Endothelial cell of umbilical vein (primary cell): Measurements from ENCODE around the gene TMEM214. TPM values are rescaled to one million over a fixed set of nuclear protein-coding genes. Genes with fewer than 3 reads are reported as not detected.

ENCODE experiments used
- BruUV-seq: library from RNA; stranded (reverse); fragments of 400-500 nt; replicated peaks from 2 replicates; lab custom pipeline; 2021; lab: Mats Ljungman, UMichigan
- CTCF ChIA-PET: fragments of 300-600, 350-600 bp; sonication (Branson Sonifier 250); formaldehyde crosslinking; loops from one replicate; lab custom pipeline; 2021; ENCODE audit warnings: antibody characterized with exemption, inconsistent platforms; lab: Charles Lee
- POLR2A ChIA-PET: fragments of 300-600, 350-600 bp; sonication (Branson Sonifier 250); formaldehyde crosslinking; loops from one replicate; lab custom pipeline; 2021; ENCODE audit warnings: antibody characterized with exemption, inconsistent platforms; lab: Charles Lee
- DNase-seq: peaks from one replicate; pipeline ENCODE4 v3.0.0-alpha.2; 2011; ENCODE audit warnings: low read depth, low spot score
- FAIRE-seq: peaks from 2 replicates; lab custom pipeline; 2011; peaks lifted over from hg19 to GRCh38; lab: Jason Lieb, UNC
- H2AFZ ChIP-seq: 2 replicates; pipeline ENCODE4 v1.6.0; 2012; ENCODE audit warnings: low read depth, low read length, control low read depth, inconsistent platforms
- H3K27ac ChIP-seq: 2 replicates; pipeline ENCODE4 v1.5.1; 2011; ENCODE audit warnings: low read depth, mild to moderate bottlenecking, control low read depth, low read length, moderate library complexity; ENCODE audit not compliant: insufficient read depth
- H3K27me3 ChIP-seq, 2 experiments: 2 replicates each; pipeline versions ENCODE4 v1.6.0 to v1.6.1; 2011; ENCODE audit warnings: low read length in 2 of 2, mixed read lengths in 1 of 2; ENCODE audit not compliant: control insufficient read depth in 2 of 2, insufficient read depth in 2 of 2
- H3K36me3 ChIP-seq, 2 experiments: 2 replicates in 1 of 2; 3 replicates in 1 of 2; pipeline ENCODE4 v1.5.1; 2011; ENCODE audit warnings: low read length in 2 of 2, mild to moderate bottlenecking in 1 of 2, moderate library complexity in 1 of 2; ENCODE audit not compliant: control insufficient read depth in 2 of 2, insufficient read depth in 2 of 2; ENCODE audit errors: extremely low read depth in 1 of 2
- H3K4me1 ChIP-seq: 3 replicates; pipeline ENCODE4 v1.5.1; 2011; ENCODE audit warnings: mild to moderate bottlenecking, low read length; ENCODE audit not compliant: control insufficient read depth, insufficient read depth; ENCODE audit errors: extremely low read depth
- H3K4me2 ChIP-seq: 2 replicates; pipeline ENCODE4 v1.6.1; 2011; ENCODE audit warnings: low read length, control low read depth, mixed read lengths; ENCODE audit not compliant: insufficient read depth
- H3K4me3 ChIP-seq, 3 experiments: fragments of 200-600 bp in 1 of 3; sonication (generic), shearing (Covaris generic) in 1 of 3; replicated peaks in 1 of 3; 2 replicates each; pipeline ENCODE4 v1.5.1; 2011 to 2016; ENCODE audit warnings: control low read depth in 3 of 3, low read length in 3 of 3, mild to moderate bottlenecking in 2 of 3, inconsistent platforms in 1 of 3, low read depth in 1 of 3, moderate library complexity in 1 of 3; ENCODE audit not compliant: insufficient read depth in 1 of 3
- H3K79me2 ChIP-seq: 2 replicates; pipeline ENCODE4 v1.6.0; 2012; ENCODE audit warnings: low read length, inconsistent platforms; ENCODE audit not compliant: control insufficient read depth, insufficient read depth
- H3K9ac ChIP-seq: replicated peaks from 2 replicates; pipeline ENCODE3; 2011; ENCODE audit warnings: low read length, control low read depth; ENCODE audit not compliant: insufficient read depth; ENCODE audit errors: extremely low read depth
- H3K9me1 ChIP-seq: replicated peaks from 3 replicates; pipeline ENCODE4 v1.6.0; 2011; ENCODE audit warnings: mild to moderate bottlenecking, low read length; ENCODE audit not compliant: control insufficient read depth, insufficient read depth; ENCODE audit errors: extremely low read depth
- H3K9me3 ChIP-seq: replicated peaks from 2 replicates; pipeline ENCODE4 v1.5.1; 2012; ENCODE audit warnings: low read length, inconsistent platforms; ENCODE audit not compliant: control insufficient read depth, insufficient read depth
- H4K20me1 ChIP-seq: replicated peaks from 2 replicates; pipeline ENCODE3; 2011; ENCODE audit warnings: mild to moderate bottlenecking, low read length; ENCODE audit not compliant: control insufficient read depth, insufficient read depth; ENCODE audit errors: extremely low read depth
- CTCF ChIP-seq, 2 donors: IDR thresholded peaks; 1 replicate in 1 of 2; 2 replicates in 1 of 2; pipeline ENCODE4 v1.5.1; 2011; ENCODE audit warnings: low read length in 2 of 2, mild to moderate bottlenecking in 2 of 2, moderate library complexity in 2 of 2, control low read depth in 1 of 2, inconsistent platforms in 1 of 2, low read depth in 1 of 2; ENCODE audit not compliant: insufficient read depth in 1 of 2; ENCODE audit errors: extremely low read depth in 1 of 2
- EZH2 ChIP-seq: IDR thresholded peaks from 2 replicates; pipeline ENCODE4 v1.6.1; 2012; ENCODE audit warnings: borderline replicate concordance, low read depth, mild to moderate bottlenecking, moderate library complexity, low read length, inconsistent platforms; ENCODE audit not compliant: severe bottlenecking
- FOS ChIP-seq: IDR thresholded peaks from 2 replicates; pipeline ENCODE4 v1.6.1; 2011; ENCODE audit warnings: mild to moderate bottlenecking, low read length, moderate library complexity, borderline replicate concordance; ENCODE audit not compliant: insufficient read depth
- GATA2 ChIP-seq: IDR thresholded peaks from 2 replicates; pipeline ENCODE4 v1.7.0; 2011; ENCODE audit warnings: low read depth, mild to moderate bottlenecking, moderate library complexity, mixed read lengths, low read length; ENCODE audit not compliant: insufficient read length, insufficient read depth
- JUN ChIP-seq: IDR thresholded peaks from 2 replicates; pipeline ENCODE4 v1.6.1; 2011; ENCODE audit warnings: borderline replicate concordance, low read depth; ENCODE audit not compliant: insufficient read length, insufficient read depth
- MAX ChIP-seq: IDR thresholded peaks from 2 replicates; pipeline ENCODE4 v1.6.1; 2011; ENCODE audit not compliant: insufficient read depth, insufficient read length
- MYC ChIP-seq: IDR thresholded peaks from one replicate; pipeline ENCODE4 v1.6.1; 2011; ENCODE audit warnings: mild to moderate bottlenecking, low read depth, low read length
- POLR2A ChIP-seq: IDR thresholded peaks from 2 replicates; pipeline ENCODE4 v1.6.1; 2012; ENCODE audit warnings: low read depth, mild to moderate bottlenecking, control low read depth, low read length
- POLR2AphosphoS5 ChIP-seq: IDR thresholded peaks from 2 replicates; pipeline ENCODE4 v1.6.1; 2012; ENCODE audit warnings: low read depth, mild to moderate bottlenecking, control low read depth, low read length, moderate library complexity; ENCODE audit not compliant: insufficient read depth
- dilution Hi-C: fragments of 300-500 bp; cut with MboI; formaldehyde crosslinking; loops from one replicate; pipeline ENCODE4 v1.15.0; 2019; ENCODE audit warnings: low sequenced_read_pairs; ENCODE audit not compliant: extremely low pct_ligation_motif_present
- intact Hi-C: fragments of 100-400 bp; cut with micrococcal nuclease; formaldehyde crosslinking; loops from one replicate; pipeline ENCODE4 v1.10.0; 2022
- polyA plus RNA-seq, 4 experiments: library from polyadenylated mRNA; depleted of rRNA in 3 of 4; stranded (reverse) in 3 of 4; unstranded in 1 of 4; fragments of >200 nt; gene quantifications; 2 replicates each; pipeline versions ENCODE4 v1.2.1 to v1.2.3, GENCODE V29; 2011 to 2012; ENCODE audit warnings: missing spikeins in 1 of 4
- total RNA-seq: library from RNA; stranded (reverse); gene quantifications from 2 replicates; pipeline ENCODE4 v1.2.3, GENCODE V29; 2021

TMEM214 gene
- total and polyA plus RNA-seq, 2 donors (not counting 3 experiments of a cell fraction or from before 2014, with no cell fraction given) = 109 to 163 TPM

- no peaks in the 10 kb centered on the region for H3K27me3 ChIP-seq
- no peak overlapping the region for H3K9ac ChIP-seq
- H3K36me3 ChIP-seq = no peaks in the 10 kb centered on the region
- H3K79me2 ChIP-seq = no peaks in the 10 kb centered on the region
- dilution Hi-C loops (no loop called here), intact Hi-C loops (loop anchor here (1.0 to 5.0 kb wide), 2 partner anchors 13 to 237 kb away; partner anchors contain the start of genes DPYSL5 and OST4)
- no peak overlapping the region for H3K4me3 ChIP-seq
- H3K4me2 ChIP-seq = no peak overlapping the region
- no peak overlapping the region for H3K27ac ChIP-seq
- ChIA-PET POLR2A (no interaction called here), CTCF (interaction anchor here (1.2 to 6.0 kb wide), 7 partner anchors 10 to 198 kb away, joined by 3 to 55 read pairs (median 4); partner anchors contain the start of genes AGBL5, OST4 and TRIM54)
- BruUV-seq = no TSS peak
- H2AFZ ChIP-seq = no peak overlapping the region
- TF ChIP-seq EZH2 (no peak), MAX (no peak), GATA2 (no peak), JUN (no peak), FOS (no peak), MYC (no peak), POLR2AphosphoS5 (no peak), POLR2A (no peak), CTCF (IDR thresholded peaks at IDR 0.05; ENCODE audit: extremely low read depth in 1 of 2, insufficient read depth in 1 of 2, low read depth in 1 of 2, low read length in 2 of 2) (no peak)
- DNase-seq (no peak), FAIRE-seq (no peak)
- no peaks in the 10 kb centered on the region for H4K20me1 ChIP-seq
- H3K9me1 ChIP-seq = no peaks in the 10 kb centered on the region
- H3K9me3 ChIP-seq = no peaks in the 10 kb centered on the region
- peaks cover 12% of the 10 kb centered on the region for H3K4me1 ChIP-seq
These were observed 51.7 kb downstream of the TMEM214 start for GRCh38 chr2:27084297-27085061.
